HL-60/S4 treated with phorbol 12-myristate 13-acetate at 8.2 ng/mL for 4 days and 3 days (cell line): Measurements from ENCODE around the gene IDI2.
"Not testable (repeated sequence)": the region's sequence is repeated elsewhere in the genome, so short reads cannot be mapped to it uniquely, and the experiment has no call there.

Source experiments
- in situ Hi-C: fragments of 300-500 bp; cut with MboI; formaldehyde crosslinking; loops from 2 replicates; pipeline ENCODE4 v1.15.0; 2022; ENCODE audit warnings: low sequenced_read_pairs

IDI2 gene

GRCh38 chr10:1048349-1048731 lies 22.7 kb upstream of the IDI2 start:
- in situ Hi-C loops: no loop called here

DNA sequence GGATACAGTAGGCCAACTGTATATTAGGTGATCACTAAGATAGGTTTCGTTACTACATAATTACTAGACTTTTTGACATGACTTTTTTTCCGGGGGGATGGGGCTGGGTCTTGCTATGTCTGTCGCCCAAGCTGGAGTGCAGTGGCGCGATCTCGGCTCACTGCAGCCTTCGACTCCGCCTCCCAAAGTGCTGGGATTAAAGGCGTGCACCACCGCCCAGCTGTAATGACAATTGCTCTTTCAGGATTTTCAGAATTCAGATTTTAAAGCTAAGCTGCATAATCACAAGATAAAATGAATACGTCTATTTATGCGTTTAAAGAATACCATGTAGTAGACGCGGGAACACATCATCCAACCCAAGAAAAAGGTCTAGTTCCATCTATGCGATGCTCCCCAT lies 22.3 kb upstream of the IDI2 start:
- in situ Hi-C loops: no loop called here

- in situ Hi-C loops: no loop called here
Measured at GRCh38 chr10:1045415-1045814, 19.8 kb upstream of the IDI2 start.

GRCh38 chr10:1044964-1045363 lies 19.3 kb upstream of the IDI2 start:
- in situ Hi-C loops: no loop called here

GRCh38 chr10:1044146-1044545 lies 18.5 kb upstream of the IDI2 start:
- in situ Hi-C loops: no loop called here

DNA sequence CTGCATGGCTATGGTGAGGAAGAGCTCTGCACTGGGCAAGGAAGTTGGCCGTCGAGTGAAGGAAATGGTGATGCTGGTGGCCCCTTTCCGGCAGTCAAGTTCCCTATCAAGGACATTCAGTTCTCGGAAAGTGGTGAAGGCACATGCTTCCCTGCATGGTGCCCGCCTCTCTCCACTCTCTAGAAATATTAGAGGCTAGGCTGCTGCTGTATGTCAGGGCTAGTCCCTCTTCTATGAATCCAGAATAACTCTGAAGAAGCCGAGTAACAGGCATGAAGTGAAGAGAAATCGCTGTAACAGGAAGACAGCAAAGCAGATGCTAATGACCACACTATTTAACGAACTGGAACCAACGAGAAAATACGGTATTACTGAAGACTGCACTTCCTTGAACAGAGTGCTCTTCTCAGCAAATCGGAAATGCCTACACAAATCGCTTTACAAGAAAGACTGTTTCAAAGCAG lies 17.9 kb upstream of the IDI2 start:
- in situ Hi-C loops: no loop called here

GRCh38 chr10:1041514-1041913 lies 15.9 kb upstream of the IDI2 start:
- in situ Hi-C loops: no loop called here

DNA sequence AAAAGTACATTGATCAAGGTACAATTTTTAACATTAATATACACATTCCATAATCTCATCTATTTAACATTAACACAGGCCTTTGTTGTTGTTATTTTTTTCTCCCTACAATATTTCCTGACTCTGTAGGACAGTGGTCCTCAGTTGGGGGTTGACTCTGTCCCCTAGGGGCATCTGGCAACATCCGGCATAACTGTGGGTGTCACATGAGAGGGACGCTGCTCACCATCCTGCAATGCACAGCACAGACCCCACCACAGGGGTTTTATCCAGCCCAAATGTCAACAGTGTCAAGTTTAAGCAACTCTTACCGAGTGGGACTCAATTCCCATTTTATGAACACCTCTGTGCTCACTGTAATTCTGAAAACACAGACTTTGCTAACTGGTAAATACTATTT lies 14.5 kb upstream of the IDI2 start:
- in situ Hi-C loops: no loop called here

DNA sequence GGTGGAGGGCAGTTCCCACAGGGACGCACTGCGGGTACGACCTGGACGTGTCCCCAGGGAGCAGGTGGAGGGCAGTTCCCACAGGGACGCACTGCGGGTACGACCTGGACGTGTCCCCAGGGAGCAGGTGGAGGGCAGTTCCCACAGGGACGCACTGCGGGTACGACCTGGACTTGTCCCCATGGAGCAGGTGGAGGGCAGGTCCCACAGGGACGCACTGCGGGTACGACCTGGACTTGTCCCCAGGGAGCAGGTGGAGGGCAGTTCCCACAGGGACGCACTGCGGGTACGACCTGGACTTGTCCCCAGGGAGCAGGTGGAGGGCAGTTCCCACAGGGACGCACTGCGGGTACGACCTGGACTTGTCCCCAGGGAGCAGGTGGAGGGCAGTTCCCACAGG lies 13.1 kb upstream of the IDI2 start:
- in situ Hi-C loops: not testable (repeated sequence)

GRCh38 chr10:1037098-1037497 lies 11.4 kb upstream of the IDI2 start:
- in situ Hi-C loops: no loop called here

GRCh38 chr10:1036341-1036791 lies 10.7 kb upstream of the IDI2 start:
- in situ Hi-C loops: no loop called here

- in situ Hi-C loops: no loop called here
Measured at GRCh38 chr10:1035201-1035600, 9.5 kb upstream of the IDI2 start.

- in situ Hi-C loops: no loop called here
Measured at GRCh38 chr10:1034758-1035157, 9.1 kb upstream of the IDI2 start.

GRCh38 chr10:1033601-1034000 lies 7.9 kb upstream of the IDI2 start:
- in situ Hi-C loops: no loop called here

DNA sequence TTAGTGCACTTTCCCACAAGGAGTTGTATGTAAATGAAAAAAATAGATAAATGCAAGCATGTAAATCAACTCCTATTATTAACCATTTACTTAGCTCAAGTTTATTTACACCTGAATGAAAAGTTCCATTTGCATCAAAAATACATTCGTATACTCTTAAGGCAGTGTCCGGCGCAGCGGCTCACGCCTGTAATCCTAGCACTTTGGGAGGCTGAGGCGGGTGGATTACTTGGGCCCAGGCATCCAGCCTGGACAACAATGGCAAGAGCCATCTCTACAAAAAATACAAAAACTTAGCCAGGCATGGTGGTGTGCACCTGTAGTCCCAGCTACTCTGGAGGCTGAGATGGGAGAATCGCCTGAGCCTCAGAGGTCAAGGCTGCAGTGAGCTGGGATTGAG lies 4.2 kb upstream of the IDI2 start:
- in situ Hi-C loops: no loop called here

DNA sequence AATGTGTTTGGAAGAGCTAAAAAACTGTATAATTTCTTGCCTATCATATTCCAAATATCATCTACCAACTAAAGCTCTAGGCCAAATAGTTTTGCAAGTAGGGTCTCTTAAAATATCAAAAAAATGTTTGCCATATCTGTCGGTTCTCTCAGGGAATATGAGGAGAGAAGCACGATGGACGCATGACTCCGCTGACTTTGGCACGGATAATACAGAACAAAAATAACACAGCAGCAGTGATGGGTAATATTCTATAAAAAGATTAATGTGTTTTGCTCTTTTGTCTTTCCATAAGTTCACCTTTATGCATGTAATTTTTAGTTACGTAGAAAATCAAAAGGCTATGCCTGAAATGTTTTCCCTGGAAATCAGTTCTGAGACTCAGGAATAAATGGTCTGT lies 919 bp upstream of the IDI2 start:
- in situ Hi-C loops: no loop called here

DNA sequence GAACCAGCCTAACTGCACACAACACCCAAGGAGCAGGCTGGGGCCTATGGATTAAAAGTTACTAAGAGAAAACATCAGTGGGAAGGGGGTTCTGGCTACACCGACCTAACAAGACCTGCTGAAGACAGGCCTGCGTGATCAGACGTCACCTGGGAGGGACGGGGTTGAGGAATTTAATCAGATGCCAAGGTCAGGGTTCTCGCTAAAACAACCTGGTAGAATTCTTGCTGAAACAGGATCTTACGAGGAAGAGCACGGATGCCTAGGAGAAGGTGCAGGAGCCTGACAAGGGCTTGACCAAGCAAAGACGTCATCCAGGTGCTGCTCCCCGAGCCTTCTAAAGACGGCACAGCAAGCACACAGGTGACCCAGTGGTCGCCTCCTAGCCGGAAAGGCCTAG lies 1.6 kb downstream of the IDI2 start:
- in situ Hi-C loops: no loop called here

- in situ Hi-C loops: no loop called here
Measured at GRCh38 chr10:1022413-1022812, 3.2 kb downstream of the IDI2 start.

DNA sequence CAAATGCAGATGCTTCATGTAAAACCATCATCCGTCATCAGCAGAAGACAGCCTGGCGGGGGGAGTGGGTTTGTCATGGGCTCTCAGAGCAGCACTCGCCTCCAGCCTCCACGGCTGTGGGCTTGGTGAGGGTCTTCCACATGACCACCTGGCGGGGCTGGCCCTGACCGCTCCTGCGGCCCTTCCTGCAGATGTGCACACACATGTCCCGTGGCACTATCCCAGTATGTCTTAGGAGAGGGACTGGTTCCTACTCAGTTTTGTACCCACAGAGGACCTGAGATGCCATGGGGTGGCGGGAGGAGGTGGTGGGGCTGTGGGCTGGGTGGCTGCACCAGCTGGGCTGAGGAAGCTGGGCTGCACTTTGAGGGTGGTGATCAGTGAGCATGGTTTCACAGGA lies 4.7 kb downstream of the IDI2 start:
- in situ Hi-C loops: no loop called here

DNA sequence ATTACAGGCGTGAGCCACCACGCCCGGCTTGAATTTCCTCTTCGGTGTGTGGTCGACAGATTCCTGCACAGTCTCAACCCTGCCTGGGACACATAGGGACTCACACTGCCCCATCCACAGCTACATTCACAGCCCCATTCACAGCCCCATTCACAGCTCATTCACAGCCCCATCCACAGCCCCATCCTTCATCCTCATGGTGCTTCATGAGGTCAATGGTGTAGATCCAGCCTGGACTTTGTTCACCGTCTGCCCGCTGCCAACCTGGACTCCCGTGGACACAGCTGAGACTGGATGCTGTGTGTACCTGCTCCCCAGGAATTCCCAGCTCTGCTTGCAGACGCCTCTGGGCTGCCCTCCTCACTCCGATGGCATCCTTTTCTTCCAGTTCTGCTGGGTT lies 5.2 kb downstream of the IDI2 start:
- in situ Hi-C loops: no loop called here

DNA sequence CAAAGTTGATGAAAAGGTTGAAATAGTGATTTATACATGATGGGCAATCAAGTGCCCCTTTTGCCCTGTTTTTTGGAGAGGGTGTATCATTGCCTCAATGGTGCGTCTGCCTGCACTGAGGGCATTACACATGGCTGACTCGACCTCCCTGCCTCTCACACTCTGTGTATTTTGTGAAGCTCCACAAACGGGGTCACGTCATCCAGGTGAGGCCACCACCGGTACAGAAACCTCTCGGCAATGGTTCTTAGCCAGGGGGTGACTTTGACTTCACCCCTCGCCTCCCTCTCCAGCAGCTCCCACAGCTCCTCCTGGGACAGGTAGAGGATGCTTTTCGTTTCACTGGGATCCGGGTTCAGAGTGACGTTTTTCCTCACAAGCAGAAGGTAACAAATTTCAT lies 6.3 kb downstream of the IDI2 start:
- in situ Hi-C loops: no loop called here

GRCh38 chr10:1015688-1016087 lies 10.0 kb downstream of the IDI2 start:
- in situ Hi-C loops: no loop called here

DNA sequence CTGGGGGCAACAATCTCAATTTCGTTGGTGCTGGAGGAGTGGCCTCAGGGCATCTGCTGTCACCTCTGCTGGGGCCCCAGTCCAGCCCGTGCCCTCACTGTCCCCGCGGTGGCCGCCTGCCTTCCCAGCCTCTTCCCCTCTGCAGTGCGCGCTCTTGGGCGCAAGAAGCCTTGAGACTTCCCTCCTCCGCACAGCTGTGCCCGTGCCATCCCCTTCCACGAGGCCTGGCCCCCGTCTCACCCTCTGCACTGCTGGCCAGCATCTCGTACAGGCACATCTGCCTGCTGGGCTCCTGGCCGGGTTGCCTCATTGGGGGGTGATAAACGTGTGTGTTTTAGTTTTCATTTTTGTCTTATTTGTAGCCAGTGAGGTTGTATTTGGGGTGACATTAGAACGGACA lies 14.0 kb downstream of the IDI2 start:
- in situ Hi-C loops: no loop called here

GRCh38 chr10:1010703-1011102 lies 15.0 kb downstream of the IDI2 start:
- in situ Hi-C loops: no loop called here
